Embryonic facial prominence (tissue), 1 donor: Measurements from ENCODE around the gene GGT6.
"Not testable (repeated sequence)": the region's sequence is repeated elsewhere in the genome, so short reads cannot be mapped to it uniquely, and the experiment has no call there.

ENCODE experiments used
- DNase-seq: peaks from one replicate; pipeline ENCODE4 v3.0.0-alpha.2; 2016; ENCODE audit errors: extremely low spot score

GGT6 gene

GRCh38 chr17:4560421-4560820, at the start of gene GGT6:
GGT6 (minus strand) TSS chr17:4560577; CDS start chr17:4560521, 56 bp downstream.
- DNase-seq, result no peak

GRCh38 chr17:4610162-4610561, 49.8 kb upstream of the GGT6 start:
- no peak for DNase-seq

GRCh38 chr17:4609761-4610160, 49.4 kb upstream of the GGT6 start:
- DNase-seq, result no peak

- DNase-seq, result no peak
These were observed 47.4 kb upstream of the GGT6 start for GRCh38 chr17:4607773-4608187.

- no peak for DNase-seq
These were observed 46.9 kb upstream of the GGT6 start for GRCh38 chr17:4607261-4607741.

GRCh38 chr17:4605826-4606225, 45.4 kb upstream of the GGT6 start:
- no peak for DNase-seq

- DNase-seq, result not testable (repeated sequence)
These were observed 44.4 kb upstream of the GGT6 start for GRCh38 chr17:4604736-4605135.

- peak; percentile 77 for DNase-seq
These were observed 43.8 kb upstream of the GGT6 start for GRCh38 chr17:4604111-4604644.

GRCh38 chr17:4602041-4602440, 41.7 kb upstream of the GGT6 start:
- no peak for DNase-seq

GRCh38 chr17:4601326-4601725, 40.9 kb upstream of the GGT6 start:
- no peak for DNase-seq

- no peak for DNase-seq
These were observed 40.2 kb upstream of the GGT6 start for GRCh38 chr17:4600563-4600962.

- DNase-seq, result peak; percentile 34
These were observed 39.3 kb upstream of the GGT6 start for GRCh38 chr17:4599505-4600281.

- no peak for DNase-seq
These were observed 38.6 kb upstream of the GGT6 start for GRCh38 chr17:4598776-4599504.

- no peak for DNase-seq
These were observed 37.6 kb upstream of the GGT6 start for GRCh38 chr17:4597975-4598374.

- DNase-seq, result no peak
These were observed 36.4 kb upstream of the GGT6 start for GRCh38 chr17:4596636-4597380.

- not testable (repeated sequence) for DNase-seq
These were observed 35.4 kb upstream of the GGT6 start for GRCh38 chr17:4595685-4596342.

- no peak for DNase-seq
These were observed 34.7 kb upstream of the GGT6 start for GRCh38 chr17:4594931-4595684.

- no peak for DNase-seq
These were observed 34.0 kb upstream of the GGT6 start for GRCh38 chr17:4594406-4594805.

GRCh38 chr17:4593021-4593421, 32.6 kb upstream of the GGT6 start:
- DNase-seq, result no peak

GRCh38 chr17:4592240-4593005, 32.0 kb upstream of the GGT6 start:
- DNase-seq, result no peak
